OCI-LY1 (cell line): ENCODE measurements around the gene MAN1B1.

Experiments used
- H2AFZ ChIP-seq: fragments of 200-600 bp; sonication (generic), shearing (Covaris generic); 2 replicates; pipeline ENCODE4 v1.6.0; 2014; ENCODE audit warnings: antibody characterized with exemption, mild to moderate bottlenecking, low read length
- H3F3A ChIP-seq: fragments of 200-600 bp; sonication (generic), shearing (Covaris generic); 2 replicates; pipeline ENCODE4 v1.6.0; 2014; ENCODE audit warnings: mild to moderate bottlenecking, antibody characterized with exemption, low read length, moderate library complexity; ENCODE audit not compliant: insufficient read depth
- H3K27ac ChIP-seq: fragments of 200-600 bp; sonication (generic); 2 replicates; pipeline ENCODE4 v1.5.1; 2014; ENCODE audit warnings: low read length, mixed run types, mild to moderate bottlenecking, low read depth; ENCODE audit not compliant: poor library complexity, severe bottlenecking
- H3K27me3 ChIP-seq: fragments of 200-600 bp; sonication (generic); 2 replicates; pipeline ENCODE4 v1.6.0; 2014; ENCODE audit warnings: antibody characterized with exemption, mild to moderate bottlenecking, low read length, moderate library complexity; ENCODE audit not compliant: insufficient read depth
- H3K36me3 ChIP-seq: fragments of 200-600 bp; sonication (generic); 2 replicates; pipeline ENCODE4 v1.6.1; 2014; ENCODE audit warnings: mild to moderate bottlenecking, antibody characterized with exemption, low read length, moderate library complexity, mixed read lengths; ENCODE audit not compliant: insufficient read depth
- H3K4me1 ChIP-seq: fragments of 200-600 bp; sonication (generic); 2 replicates; pipeline ENCODE4 v1.5.1; 2014; ENCODE audit warnings: mild to moderate bottlenecking, low read length, moderate library complexity; ENCODE audit not compliant: insufficient read depth, severe bottlenecking
- H3K4me2 ChIP-seq: fragments of 200-600 bp; sonication (generic), shearing (Covaris generic); 2 replicates; pipeline ENCODE4 v1.6.1; 2014; ENCODE audit warnings: low read length
- H3K4me3 ChIP-seq: fragments of 200-600 bp; sonication (generic); 2 replicates; pipeline ENCODE4 v1.5.1; 2014; ENCODE audit warnings: low read length, low read depth, mild to moderate bottlenecking, mixed read lengths; ENCODE audit not compliant: poor library complexity, severe bottlenecking
- H3K79me2 ChIP-seq: fragments of 200-600 bp; shearing (Covaris generic); 2 replicates; pipeline ENCODE4 v1.6.1; 2016; ENCODE audit warnings: mixed run types, low read length, mixed read lengths; ENCODE audit not compliant: insufficient read depth
- H3K9ac ChIP-seq: fragments of 200-600 bp; sonication (generic), shearing (Covaris generic); 2 replicates; pipeline ENCODE4 v1.6.1; 2014; ENCODE audit warnings: mild to moderate bottlenecking, low read length, mixed read lengths
- H3K9me2 ChIP-seq: fragments of 200-600 bp; sonication (generic), shearing (Covaris generic); 2 replicates; pipeline ENCODE4 v1.6.1; 2014; ENCODE audit warnings: low read depth, mild to moderate bottlenecking, low read length, mixed read lengths
- H3K9me3 ChIP-seq: fragments of 200-600 bp; shearing (Covaris generic); 2 replicates; pipeline ENCODE4 v1.6.1; 2014; ENCODE audit warnings: low read length, mixed read lengths
- H4K20me1 ChIP-seq: fragments of 200-600 bp; sonication (generic), shearing (Covaris generic); 2 replicates; pipeline ENCODE4 v1.6.0; 2016; ENCODE audit warnings: mild to moderate bottlenecking, low read length; ENCODE audit not compliant: insufficient read depth
- CTCF ChIP-seq: fragments of 200-600 bp; sonication (generic), shearing (Covaris generic); IDR thresholded peaks from 2 replicates; pipeline ENCODE4 v1.5.1; 2017; ENCODE audit warnings: mild to moderate bottlenecking, antibody characterized with exemption, low read length, moderate library complexity, mixed read lengths
- EZH2 ChIP-seq: fragments of 200-600 bp; sonication (generic), shearing (Covaris generic); IDR thresholded peaks from 2 replicates; pipeline ENCODE4 v1.8.0; 2017; ENCODE audit warnings: borderline replicate concordance, mixed run types, mild to moderate bottlenecking, antibody characterized with exemption, low read length, moderate library complexity, mixed read lengths

Gene MAN1B1

GRCh38 chr9:137053944-137054931 is 32.5 kb upstream of the MAN1B1 start, which contains the start of gene ENTPD2:
Gene ENTPD2 (minus strand): TSS chr9:137054061. CDS start chr9:137053997, 64 bp downstream.
- TF ChIP-seq CTCF (no peak), EZH2 (no peak)
- peaks cover 4% of the 10 kb centered on the region for H3K4me1 ChIP-seq
- H3K79me2 ChIP-seq, result no peaks in the 10 kb centered on the region
- no peaks in the 10 kb centered on the region for H4K20me1 ChIP-seq
- no peak within 1 kb of the TSS for H3K27ac ChIP-seq
- no peak within 1 kb of the TSS for H3K9ac ChIP-seq
- H3K4me3 ChIP-seq, result peak within 1 kb of the TSS; percentile 33
- no peak within 1 kb of the TSS for H2AFZ ChIP-seq
- H3F3A ChIP-seq, result no peaks in the 10 kb centered on the region
- H3K36me3 ChIP-seq, result no peaks in the 10 kb centered on the region
- 0 out of 2 replicates have a peak within 1 kb of the TSS, but pooled peaks have one; percentile 10 for H3K4me2 ChIP-seq
- no peaks in the 10 kb centered on the region for H3K9me3 ChIP-seq
- no peaks in the 10 kb centered on the region for H3K9me2 ChIP-seq
- H3K27me3 ChIP-seq, result peaks cover 10% of the 10 kb centered on the region; the same call in 1 of the 2 replicates

- TF ChIP-seq CTCF, result no peak
- TF ChIP-seq EZH2, result no peak
- Histone ChIP-seq H3K79me2 (no peaks in the 10 kb centered on the region), H3K27me3 (peaks cover 10% of the 10 kb centered on the region; the same call in 1 of the 2 replicates), H3K4me1 (peaks cover 4% of the 10 kb centered on the region), H3K4me3 (no peak overlapping the region), H3K9ac (no peak overlapping the region), H3K27ac (no peak overlapping the region), H3K4me2 (no peak overlapping the region), H3K36me3 (no peaks in the 10 kb centered on the region), H3F3A (no peaks in the 10 kb centered on the region), H4K20me1 (no peaks in the 10 kb centered on the region), H3K9me3 (no peaks in the 10 kb centered on the region), H3K9me2 (no peaks in the 10 kb centered on the region), H2AFZ (no peak overlapping the region)
These were observed 31.8 kb upstream of the MAN1B1 start for GRCh38 chr9:137054932-137055384.

DNA sequence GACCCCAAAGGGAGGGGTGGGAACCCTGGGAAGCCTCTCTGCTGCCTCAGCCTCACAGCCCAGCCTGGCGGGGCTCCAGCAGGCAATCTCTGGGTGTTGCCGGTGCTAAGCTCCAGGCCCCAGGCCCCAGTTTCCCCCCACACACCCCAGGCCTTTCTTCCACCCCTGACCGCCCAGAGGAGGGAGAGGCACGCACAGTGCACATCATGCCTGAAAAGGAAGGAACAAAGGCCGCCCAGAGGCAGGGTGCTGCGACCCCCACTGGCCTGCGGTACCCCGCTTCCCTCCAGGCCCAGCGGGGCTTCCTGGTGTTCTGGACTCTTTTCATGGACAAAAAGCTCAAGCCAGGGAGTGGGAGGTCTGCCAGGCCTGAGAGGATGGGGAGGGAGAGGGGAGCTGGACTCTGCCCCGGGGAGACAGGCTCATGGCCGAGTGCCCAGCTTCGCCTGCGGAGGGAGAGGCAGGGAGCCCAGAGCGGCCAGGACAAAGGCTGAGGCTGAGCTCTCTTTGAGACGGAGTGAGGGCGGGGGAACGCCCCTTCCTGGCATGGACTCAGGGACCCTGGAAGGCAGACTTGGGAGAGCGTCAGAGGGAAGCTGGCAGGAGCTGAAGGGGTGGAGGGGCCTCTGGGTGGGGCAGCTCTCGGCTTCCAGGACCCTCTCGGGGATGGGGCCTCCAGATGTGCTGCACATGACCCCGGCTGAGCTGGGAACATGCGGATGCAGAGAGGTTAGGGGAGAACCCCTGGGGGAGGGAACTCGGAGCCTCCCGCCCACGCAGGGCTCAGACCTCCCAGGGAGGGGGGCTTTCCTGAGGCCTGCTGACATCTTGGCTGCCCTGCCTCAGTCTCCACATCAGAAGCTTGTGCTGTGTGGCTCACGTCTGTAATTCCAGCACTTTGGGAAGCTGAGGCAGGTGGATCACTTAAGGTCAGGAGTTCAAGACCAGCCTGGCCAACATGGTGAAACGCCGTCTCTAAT is 31.1 kb upstream of the MAN1B1 start:
- H3K36me3 ChIP-seq, result no peaks in the 10 kb centered on the region
- H3K27me3 ChIP-seq, result peaks cover 10% of the 10 kb centered on the region; the same call in 1 of the 2 replicates
- H3K4me2 ChIP-seq, result no peak overlapping the region
- no peak overlapping the region for H3K4me3 ChIP-seq
- H3K79me2 ChIP-seq, result no peaks in the 10 kb centered on the region
- H4K20me1 ChIP-seq, result no peaks in the 10 kb centered on the region
- H3K9me3 ChIP-seq, result no peaks in the 10 kb centered on the region
- H2AFZ ChIP-seq, result no peak overlapping the region
- TF ChIP-seq EZH2, result no peak
- TF ChIP-seq CTCF, result no peak
- H3K4me1 ChIP-seq, result peaks cover 4% of the 10 kb centered on the region
- H3K9ac ChIP-seq, result no peak overlapping the region
- no peaks in the 10 kb centered on the region for H3F3A ChIP-seq
- H3K9me2 ChIP-seq, result no peaks in the 10 kb centered on the region
- no peak overlapping the region for H3K27ac ChIP-seq
